ENCODE results near the gene SEC31A.
"Not testable (repeated sequence)": the region's sequence is repeated elsewhere in the genome, so short reads cannot be mapped to it uniquely, and the experiment has no call there.

Gene SEC31A

GRCh38 chr4:82825425-82825824, 65.5 kb downstream of the SEC31A start:
- no peak for DNase-seq (ENCODE audit: low spot score)

- no peak for DNase-seq (ENCODE audit: low spot score)
Measured at GRCh38 chr4:82823062-82823461, 67.9 kb downstream of the SEC31A start.

- DNase-seq (ENCODE audit: low spot score), result no peak
Measured at GRCh38 chr4:82820689-82821088, 70.3 kb downstream of the SEC31A start.

GRCh38 chr4:82818664-82819662, 72.0 kb downstream of the SEC31A start:
- DNase-seq (ENCODE audit: low spot score), result no peak

GRCh38 chr4:82816874-82817273, 74.1 kb downstream of the SEC31A start:
- DNase-seq (ENCODE audit: low spot score), result not testable (repeated sequence)

GRCh38 chr4:82814034-82814433, 76.9 kb downstream of the SEC31A start:
- DNase-seq (ENCODE audit: low spot score), result no peak

DNA sequence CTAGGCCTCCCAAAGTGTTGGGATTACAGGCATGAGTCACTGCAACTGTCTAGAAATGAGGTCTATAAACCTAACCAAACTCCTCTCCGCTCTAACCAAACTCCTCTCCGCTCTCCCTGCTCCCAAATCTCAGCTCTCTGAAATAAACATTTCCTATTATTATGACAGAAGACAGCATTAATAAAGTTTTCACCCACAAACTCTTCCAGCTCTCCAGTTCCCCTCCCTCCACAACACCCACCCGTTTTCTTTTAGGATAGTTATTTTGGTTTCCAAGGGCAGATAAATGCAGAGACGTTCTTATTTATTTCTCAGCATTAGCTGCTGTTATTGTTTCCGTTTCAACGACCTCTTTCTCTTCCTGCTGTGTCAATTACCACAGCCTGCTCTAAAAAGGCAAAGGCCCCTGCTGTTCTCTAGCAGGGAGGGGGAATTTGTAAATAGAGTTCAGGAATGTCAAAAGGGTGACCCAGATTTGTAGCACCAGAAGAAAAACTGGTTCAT, 79.1 kb downstream of the SEC31A start:
- no peak for DNase-seq (ENCODE audit: low spot score)

DNA sequence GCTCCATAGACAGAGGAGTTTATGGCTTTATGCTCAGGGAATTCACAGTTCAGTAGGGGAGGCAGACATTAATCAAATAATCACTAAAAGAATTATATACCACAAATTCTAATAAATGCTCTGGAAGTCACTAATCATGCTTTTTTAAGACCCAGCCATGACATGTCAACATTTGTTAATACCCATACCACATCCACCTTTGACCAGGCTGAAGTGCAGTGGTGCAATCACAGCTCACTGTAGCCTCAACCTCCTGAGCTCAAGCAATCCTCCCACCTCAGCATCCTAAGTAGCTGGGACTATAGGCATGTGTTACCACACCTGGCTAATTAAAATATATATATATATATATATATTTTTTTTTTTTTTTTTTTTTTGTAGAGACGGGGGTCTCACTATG, 79.6 kb downstream of the SEC31A start:
- DNase-seq (ENCODE audit: low spot score), result no peak

GRCh38 chr4:82810176-82810575, 80.8 kb downstream of the SEC31A start:
- DNase-seq (ENCODE audit: low spot score), result no peak

DNA sequence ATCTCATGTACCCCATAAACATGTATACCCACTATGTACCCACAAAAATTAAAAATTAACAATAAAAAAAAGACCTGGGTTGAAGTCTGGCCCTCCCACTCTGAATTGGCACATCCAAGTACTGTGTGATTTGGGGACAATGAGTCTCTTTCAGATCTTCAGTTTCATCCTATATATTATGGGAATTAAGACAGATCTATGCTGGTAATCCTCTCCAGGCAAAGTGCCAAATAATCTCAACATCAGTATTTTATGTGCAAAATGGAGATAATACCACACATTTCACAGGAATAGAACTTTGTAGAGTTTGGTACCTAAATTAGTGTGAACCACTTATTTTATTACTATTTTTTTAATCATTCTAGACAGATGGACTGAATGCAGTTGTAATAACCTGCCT, 81.3 kb downstream of the SEC31A start:
- DNase-seq (ENCODE audit: low spot score), result no peak

DNA sequence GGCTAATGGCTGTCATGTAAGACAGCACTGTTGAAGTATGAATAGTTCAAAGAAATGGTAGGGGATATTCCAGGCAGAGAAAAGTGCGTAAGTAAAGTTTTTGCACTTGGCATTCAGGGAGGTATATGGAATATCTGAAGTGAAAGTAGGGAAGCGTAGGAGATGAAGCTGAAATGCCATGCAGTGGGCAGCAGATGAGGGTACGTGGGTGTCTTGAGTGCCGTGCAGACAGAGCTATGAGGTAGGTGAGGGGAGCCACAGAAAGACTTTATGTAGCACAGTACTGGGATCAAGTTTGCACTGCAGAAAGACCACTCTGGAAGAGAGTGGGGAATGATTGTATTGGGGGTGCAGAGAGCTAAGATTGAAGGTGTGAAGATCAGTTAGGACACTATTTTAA, 87.2 kb downstream of the SEC31A start:
- no peak for DNase-seq (ENCODE audit: low spot score)

DNA sequence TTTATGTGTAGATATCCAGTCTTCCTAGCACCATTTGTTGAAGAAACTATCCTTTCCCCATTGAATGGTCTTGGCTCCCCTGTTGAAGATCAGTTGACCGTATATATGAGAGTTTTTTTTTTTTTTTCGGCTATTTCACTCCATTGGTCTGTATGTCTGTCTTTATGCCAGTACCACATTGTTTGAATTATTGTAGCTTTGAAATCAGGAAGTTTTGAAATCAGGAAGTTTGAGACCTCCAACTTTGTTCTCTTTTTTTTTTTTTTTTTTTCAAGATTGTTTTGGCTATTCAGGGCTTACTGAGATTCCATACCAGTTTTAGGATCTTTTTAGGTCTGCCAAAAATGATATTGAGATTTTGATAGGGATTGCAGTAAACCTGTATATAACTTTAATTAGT, 88.0 kb downstream of the SEC31A start:
- no peak for DNase-seq (ENCODE audit: low spot score)

DNA sequence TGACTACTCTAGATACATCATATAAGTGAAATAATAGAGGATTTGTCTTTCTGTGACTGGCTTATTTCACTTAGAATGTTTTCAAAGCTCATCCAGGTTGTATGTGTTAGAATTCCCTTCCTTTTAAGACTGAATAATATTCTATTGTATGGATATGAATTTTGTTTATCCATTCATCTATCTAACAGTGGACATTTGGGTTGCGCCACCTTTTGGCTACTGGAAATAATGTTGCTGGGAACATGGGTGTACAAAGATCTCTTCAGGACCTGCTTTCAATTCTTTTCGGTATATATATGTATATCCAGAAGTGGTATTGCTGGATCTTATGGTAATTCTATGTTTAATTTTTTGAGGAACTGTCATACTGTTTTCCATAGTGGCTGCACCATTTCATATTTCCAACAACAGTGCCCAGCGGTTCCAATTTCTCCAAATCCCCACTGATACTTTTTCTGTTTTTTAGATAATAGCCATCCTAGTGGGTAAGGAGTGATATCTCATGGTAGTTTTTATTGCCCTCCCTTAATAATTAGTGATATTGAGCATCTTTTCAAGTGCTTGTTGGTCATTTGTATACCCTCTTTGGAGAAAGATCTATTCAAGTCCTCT, 88.9 kb downstream of the SEC31A start:
- no peak for DNase-seq (ENCODE audit: low spot score)

DNA sequence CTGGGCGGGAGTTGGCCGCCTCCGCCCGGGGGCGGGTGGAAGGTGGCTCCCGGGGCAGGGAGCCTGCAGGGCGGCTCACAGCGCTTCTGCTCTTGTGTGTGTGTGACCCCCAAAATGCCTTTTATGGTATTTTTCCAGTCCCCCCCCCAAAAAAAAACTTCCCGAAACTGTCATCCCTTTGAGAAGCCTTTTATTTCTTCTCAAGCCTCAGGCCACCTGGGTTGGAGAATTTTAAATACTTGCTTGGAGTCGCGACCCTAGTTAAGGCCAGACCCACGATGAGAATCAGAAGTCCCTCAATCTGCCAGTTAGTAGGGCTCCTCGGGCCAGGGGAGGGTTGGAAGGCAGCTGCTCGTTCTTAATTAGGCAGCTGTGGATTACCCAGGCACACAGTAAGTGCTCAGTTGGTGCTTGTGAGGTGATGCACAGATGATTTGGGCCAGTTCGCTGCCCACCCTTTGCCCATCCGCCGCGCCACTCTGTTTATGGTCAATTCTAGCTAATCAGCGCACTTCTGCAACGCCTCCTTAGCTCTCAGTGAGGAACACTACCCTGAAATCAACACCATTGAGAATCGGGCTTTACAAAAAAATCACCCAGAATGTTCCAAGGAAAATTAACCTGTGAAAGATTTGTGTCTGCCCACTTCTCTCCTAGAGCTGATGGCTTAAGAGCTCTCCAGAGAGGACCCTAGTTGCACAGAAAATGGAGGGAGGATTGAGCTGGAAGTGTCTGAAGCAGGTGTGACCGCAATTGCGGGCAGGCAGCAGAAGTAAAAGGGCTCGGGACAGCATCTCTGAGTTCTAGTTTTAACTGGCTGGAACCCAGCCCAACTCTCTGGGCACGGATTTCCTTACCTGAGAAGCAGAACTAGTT, 91.7 kb downstream of the SEC31A start:
- DNase-seq (ENCODE audit: low spot score), result peak; percentile 54

GRCh38 chr4:82798168-82799005, 92.6 kb downstream of the SEC31A start, which contains the start of gene SCD5:
TSS of gene SCD5 (minus strand) at chr4:82798796. CDS start at chr4:82798537, 259 bp downstream.
- DNase-seq (ENCODE audit: low spot score), result peak; percentile 91

- DNase-seq (ENCODE audit: low spot score), result peak; percentile 72
Measured at GRCh38 chr4:82797405-82798111, 93.4 kb downstream of the SEC31A start.

GRCh38 chr4:82797040-82797404, 93.9 kb downstream of the SEC31A start:
- DNase-seq (ENCODE audit: low spot score), result peak; percentile 45

GRCh38 chr4:82792912-82793649, 97.9 kb downstream of the SEC31A start:
- no peak for DNase-seq (ENCODE audit: low spot score)

DNA sequence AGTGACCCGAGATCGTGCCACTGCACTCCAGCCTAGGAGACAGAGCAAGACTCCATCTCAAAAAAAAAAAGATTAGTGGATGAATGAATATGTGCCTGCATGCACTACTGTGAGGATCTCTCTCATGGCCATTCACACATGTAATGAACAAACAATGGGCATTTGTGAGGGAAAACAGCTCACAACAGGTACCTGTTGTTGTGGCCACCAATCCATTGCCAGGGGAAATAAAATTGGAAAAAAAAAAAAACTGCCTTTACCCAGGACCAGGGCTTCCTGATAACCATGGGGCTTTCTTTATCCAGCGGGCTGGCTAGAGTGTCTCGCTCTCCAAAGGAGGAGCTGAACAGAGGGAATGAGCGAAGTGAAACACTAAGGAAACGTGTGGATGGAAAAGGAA, 99.8 kb downstream of the SEC31A start:
- DNase-seq (ENCODE audit: low spot score), result no peak
